Measurements from ENCODE around the gene CRADD.

DNA sequence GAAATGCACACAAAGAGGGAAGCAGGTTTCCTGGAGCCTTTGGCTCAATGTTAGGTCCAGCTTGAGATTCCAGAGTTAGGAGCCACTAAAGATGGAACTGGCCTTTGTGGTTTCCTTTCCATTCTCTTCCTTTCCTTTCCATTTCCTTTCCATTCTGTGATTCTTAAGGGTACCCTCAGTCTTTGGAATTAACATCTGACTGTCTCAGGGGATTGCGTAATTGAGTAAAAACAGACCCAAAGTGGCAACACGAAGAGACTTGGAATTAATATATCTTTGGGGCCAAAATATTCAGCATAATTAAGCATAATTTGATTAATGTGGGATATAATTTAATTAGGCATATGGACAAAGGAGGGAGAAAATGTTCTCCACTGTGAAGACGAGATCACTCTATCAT lies 205.6 kb downstream of the CRADD start:
- TF ChIP-seq POLR2AphosphoS5 (IDR thresholded peaks at IDR 0.05; ENCODE audit: borderline replicate concordance, low read depth, low read length) (no peak), EZH2 (IDR thresholded peaks at IDR 0.05) (no peak)
